ENCODE results near the gene TSEN15. TPM values are rescaled to one million over a fixed set of nuclear protein-coding genes. Genes with fewer than 3 reads are reported as not detected.
A peak's percentile ranks its signal among the peaks of the same experiment; 100 is the strongest.

TSEN15 gene
- total and polyA plus RNA-seq, 2 of the 13 experiments (the other 11 are each of a cell fraction or from before 2014, with no cell fraction given): 25.6 to 35.8 TPM

DNA sequence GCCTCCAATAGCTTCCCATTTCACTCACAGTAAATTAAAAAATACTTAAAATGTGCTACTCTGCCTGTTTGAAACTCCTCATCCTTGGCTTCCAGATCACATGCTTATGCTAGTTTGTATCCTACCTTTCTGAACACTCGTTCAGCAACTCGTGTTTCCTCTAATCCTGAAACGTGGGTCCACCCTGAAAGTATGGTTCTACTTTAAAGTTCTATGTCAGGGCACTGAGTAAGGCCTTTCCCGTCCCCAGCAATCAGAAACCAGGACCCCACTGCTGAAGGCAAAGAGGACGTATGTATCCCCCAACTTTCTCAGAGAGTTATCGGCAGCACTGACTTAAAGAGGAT lies 419 bp upstream of the TSEN15 start (continued):
- TF ChIP-seq ZNF292 (CRISPR knock-in tag; IDR thresholded peaks at IDR 0.05; ENCODE audit: borderline replicate concordance, low read depth) (no peak), ZNF703 (CRISPR knock-in tag; IDR thresholded peaks at IDR 0.05; ENCODE audit: borderline replicate concordance) (no peak; the same call in 1 of the 2 replicates), ZNF335 (CRISPR knock-in tag; IDR thresholded peaks at IDR 0.05) (no peak), TOE1 (CRISPR knock-in tag; IDR thresholded peaks at IDR 0.05) (no peak), JARID2 (CRISPR knock-in tag; IDR thresholded peaks at IDR 0.05; ENCODE audit: insufficient replicate concordance) (no peak), ZNF879 (CRISPR knock-in tag; IDR thresholded peaks at IDR 0.05) (no peak), RFX3 (CRISPR knock-in tag; IDR thresholded peaks at IDR 0.05) (no peak), ZKSCAN1 (IDR thresholded peaks at IDR 0.05; ENCODE audit: low read length) (no peak), ZNF501 (CRISPR knock-in tag; IDR thresholded peaks at IDR 0.05) (0 out of 2 replicates have a peak, but pooled peaks have one; percentile 46), SYNCRIP (IDR thresholded peaks at IDR 0.05; ENCODE audit: insufficient read depth, low read depth, low read length) (no peak), LCORL (IDR thresholded peaks at IDR 0.05) (no peak), LCORL (CRISPR knock-in tag; IDR thresholded peaks at IDR 0.05) (0 out of 2 replicates have a peak, but pooled peaks have one; percentile 14), KLF15 (CRISPR knock-in tag; IDR thresholded peaks at IDR 0.05; ENCODE audit: borderline replicate concordance) (no peak), ZNF782 (CRISPR knock-in tag; IDR thresholded peaks at IDR 0.05; ENCODE audit: borderline replicate concordance) (0 out of 2 replicates have a peak, but pooled peaks have one; percentile 7), HMG20B (CRISPR knock-in tag; conservative IDR thresholded peaks at IDR 0.05) (no peak), CENPT (CRISPR knock-in tag; IDR thresholded peaks at IDR 0.05; ENCODE audit: low read depth) (no peak), RXRA (CRISPR knock-in tag; IDR thresholded peaks at IDR 0.05) (no peak), HOXD1 (CRISPR knock-in tag; IDR thresholded peaks at IDR 0.05) (no peak)
- TF ChIP-seq, protein P1, sequence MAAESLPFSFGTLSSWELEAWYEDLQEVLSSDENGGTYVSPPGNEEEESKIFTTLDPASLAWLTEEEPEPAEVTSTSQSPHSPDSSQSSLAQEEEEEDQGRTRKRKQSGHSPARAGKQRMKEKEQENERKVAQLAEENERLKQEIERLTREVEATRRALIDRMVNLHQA (CRISPR knock-in tag; IDR thresholded peaks at IDR 0.05): no peak
- TF ChIP-seq, protein P2, sequence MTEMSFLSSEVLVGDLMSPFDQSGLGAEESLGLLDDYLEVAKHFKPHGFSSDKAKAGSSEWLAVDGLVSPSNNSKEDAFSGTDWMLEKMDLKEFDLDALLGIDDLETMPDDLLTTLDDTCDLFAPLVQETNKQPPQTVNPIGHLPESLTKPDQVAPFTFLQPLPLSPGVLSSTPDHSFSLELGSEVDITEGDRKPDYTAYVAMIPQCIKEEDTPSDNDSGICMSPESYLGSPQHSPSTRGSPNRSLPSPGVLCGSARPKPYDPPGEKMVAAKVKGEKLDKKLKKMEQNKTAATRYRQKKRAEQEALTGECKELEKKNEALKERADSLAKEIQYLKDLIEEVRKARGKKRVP (CRISPR knock-in tag; IDR thresholded peaks at IDR 0.05): no peak
- TF ChIP-seq, protein P3, sequence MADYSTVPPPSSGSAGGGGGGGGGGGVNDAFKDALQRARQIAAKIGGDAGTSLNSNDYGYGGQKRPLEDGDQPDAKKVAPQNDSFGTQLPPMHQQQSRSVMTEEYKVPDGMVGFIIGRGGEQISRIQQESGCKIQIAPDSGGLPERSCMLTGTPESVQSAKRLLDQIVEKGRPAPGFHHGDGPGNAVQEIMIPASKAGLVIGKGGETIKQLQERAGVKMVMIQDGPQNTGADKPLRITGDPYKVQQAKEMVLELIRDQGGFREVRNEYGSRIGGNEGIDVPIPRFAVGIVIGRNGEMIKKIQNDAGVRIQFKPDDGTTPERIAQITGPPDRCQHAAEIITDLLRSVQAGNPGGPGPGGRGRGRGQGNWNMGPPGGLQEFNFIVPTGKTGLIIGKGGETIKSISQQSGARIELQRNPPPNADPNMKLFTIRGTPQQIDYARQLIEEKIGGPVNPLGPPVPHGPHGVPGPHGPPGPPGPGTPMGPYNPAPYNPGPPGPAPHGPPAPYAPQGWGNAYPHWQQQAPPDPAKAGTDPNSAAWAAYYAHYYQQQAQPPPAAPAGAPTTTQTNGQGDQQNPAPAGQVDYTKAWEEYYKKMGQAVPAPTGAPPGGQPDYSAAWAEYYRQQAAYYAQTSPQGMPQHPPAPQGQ (CRISPR knock-in tag; IDR thresholded peaks at IDR 0.05; ENCODE audit: borderline replicate concordance): no peak
- TF ChIP-seq, protein P4, sequence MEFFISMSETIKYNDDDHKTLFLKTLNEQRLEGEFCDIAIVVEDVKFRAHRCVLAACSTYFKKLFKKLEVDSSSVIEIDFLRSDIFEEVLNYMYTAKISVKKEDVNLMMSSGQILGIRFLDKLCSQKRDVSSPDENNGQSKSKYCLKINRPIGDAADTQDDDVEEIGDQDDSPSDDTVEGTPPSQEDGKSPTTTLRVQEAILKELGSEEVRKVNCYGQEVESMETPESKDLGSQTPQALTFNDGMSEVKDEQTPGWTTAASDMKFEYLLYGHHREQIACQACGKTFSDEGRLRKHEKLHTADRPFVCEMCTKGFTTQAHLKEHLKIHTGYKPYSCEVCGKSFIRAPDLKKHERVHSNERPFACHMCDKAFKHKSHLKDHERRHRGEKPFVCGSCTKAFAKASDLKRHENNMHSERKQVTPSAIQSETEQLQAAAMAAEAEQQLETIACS (CRISPR knock-in tag; IDR thresholded peaks at IDR 0.05): no peak
- TF ChIP-seq, protein P5, sequence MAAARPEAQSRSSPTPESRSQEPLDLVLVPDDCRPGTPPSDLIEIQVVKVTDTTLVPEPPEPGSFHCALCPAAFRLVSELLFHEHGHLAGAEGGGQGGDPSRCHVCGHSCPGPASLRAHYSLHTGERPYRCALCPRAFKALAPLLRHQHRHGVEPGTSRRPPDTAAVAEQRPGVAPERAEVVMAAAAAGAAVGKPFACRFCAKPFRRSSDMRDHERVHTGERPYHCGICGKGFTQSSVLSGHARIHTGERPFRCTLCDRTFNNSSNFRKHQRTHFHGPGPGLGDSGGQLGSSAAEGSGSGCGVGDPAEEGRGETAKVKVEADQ (CRISPR knock-in tag; IDR thresholded peaks at IDR 0.05; ENCODE audit: borderline replicate concordance): no peak
- TF ChIP-seq, protein P6, sequence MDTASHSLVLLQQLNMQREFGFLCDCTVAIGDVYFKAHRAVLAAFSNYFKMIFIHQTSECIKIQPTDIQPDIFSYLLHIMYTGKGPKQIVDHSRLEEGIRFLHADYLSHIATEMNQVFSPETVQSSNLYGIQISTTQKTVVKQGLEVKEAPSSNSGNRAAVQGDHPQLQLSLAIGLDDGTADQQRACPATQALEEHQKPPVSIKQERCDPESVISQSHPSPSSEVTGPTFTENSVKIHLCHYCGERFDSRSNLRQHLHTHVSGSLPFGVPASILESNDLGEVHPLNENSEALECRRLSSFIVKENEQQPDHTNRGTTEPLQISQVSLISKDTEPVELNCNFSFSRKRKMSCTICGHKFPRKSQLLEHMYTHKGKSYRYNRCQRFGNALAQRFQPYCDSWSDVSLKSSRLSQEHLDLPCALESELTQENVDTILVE (CRISPR knock-in tag; IDR thresholded peaks at IDR 0.05): no peak

All from HepG2 (cell line).